Amygdala (tissue), 56 donors: ENCODE data around the gene OR1F1.
"Not testable (repeated sequence)": the region's sequence is repeated elsewhere in the genome, so short reads cannot be mapped to it uniquely, and the experiment has no call there.

Source experiments
- DNase-seq, 56 donors: peaks; one replicate each; lab custom pipeline; 2025; lab: John Stamatoyannopoulos, UW

OR1F1 gene

GRCh38 chr16:3194792-3195191 lies 6.8 kb downstream of the OR1F1 start:
- no peak for DNase-seq

DNA sequence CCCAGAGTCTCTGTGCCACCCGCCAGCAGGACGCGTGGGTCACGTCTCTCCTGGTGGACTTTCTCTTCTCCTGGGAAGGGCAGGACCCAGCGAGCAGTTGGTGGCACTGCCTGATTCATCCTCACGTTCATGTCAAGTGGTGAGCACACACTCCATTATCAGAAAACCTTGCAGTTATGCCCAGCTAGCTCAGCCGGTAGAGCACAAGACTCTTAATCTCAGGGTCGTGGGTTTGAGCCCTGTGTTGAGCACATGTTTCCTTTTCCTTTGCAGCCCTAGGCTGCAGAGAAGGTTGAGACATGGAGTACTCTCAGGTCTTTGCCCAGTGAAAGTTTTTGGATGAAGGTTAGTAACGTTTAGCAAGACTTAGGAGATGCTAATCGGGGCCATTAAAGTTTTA lies 8.0 kb downstream of the OR1F1 start:
- DNase-seq = no peak

GRCh38 chr16:3197694-3198333 lies 9.8 kb downstream of the OR1F1 start:
- not testable (repeated sequence) for DNase-seq

GRCh38 chr16:3198334-3199072 lies 10.5 kb downstream of the OR1F1 start:
- DNase-seq = no peak

DNA sequence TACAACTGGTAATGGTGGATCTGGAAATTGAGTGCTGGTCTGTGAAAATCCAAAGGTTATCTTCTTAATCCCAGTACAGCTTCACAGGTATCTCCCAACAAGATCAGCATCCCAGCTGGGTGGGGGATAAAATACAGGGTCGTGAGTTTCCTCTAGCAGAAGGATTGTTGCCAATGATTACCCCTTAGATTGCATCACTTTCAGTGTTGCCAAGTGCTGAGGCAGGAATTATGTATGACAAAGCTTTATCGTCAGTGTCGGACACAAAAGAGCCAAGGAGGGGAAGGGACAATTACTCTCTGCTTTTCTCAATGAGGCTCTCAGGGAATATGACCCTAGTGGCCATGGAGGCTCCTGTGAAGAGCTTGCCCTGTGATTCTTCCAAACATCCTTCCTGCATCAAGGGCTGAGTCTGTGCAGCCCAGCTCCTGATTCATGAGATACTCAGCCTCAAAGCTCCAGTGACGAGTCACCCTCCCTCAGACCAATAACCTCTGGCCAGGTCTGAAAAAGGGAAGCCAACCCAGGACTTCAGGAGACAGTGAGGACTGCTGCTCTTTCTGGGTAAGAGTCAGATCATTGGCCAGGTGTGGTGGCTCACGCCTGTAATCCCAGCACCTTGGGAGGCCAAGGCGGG lies 15.0 kb downstream of the OR1F1 start:
- no peak for DNase-seq

- not testable (repeated sequence) for DNase-seq
Measured at GRCh38 chr16:3205939-3206338, 17.9 kb downstream of the OR1F1 start.

DNA sequence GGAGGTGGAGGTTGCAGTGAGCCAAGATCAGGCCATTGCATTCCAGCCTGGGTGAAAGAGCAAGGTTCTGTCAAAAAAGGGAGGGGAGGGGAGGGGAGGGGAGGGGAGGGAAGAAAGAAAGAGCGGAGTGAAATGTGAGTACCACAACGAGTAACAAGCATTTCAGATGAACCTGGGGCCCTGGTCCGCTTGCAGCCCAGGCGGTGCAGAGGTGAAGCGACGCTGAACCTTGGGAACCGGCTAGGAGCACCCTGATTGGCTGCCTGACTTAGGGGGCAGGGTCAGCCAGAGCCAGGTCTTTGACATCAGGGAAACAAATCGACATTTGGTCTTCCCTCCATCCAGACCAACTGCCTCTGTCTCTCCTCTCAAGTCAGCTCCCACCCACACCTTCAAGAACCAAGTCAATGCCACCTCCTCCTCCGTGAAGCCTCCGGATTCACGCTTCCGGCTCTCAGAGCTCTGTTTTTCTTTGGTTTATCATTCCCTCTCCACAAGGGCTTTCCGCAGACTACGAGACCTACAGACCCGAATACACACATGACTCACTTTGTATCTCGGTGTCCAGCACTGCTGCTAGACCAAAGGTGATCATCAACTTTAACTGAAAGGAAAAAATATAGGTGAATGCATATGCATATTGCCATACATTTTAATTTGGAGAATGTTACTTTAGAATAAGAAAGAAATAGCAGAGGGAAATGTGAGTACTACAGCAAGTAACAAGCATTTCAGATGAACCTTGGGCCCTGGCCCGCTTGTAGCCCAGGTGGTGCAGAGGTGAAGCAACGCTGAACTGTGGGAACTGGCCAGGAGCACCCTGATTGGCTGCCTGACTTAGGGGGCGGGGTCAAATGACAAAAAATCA lies 19.3 kb downstream of the OR1F1 start:
- DNase-seq = no peak

- DNase-seq = no peak
Measured at GRCh38 chr16:3212006-3212405, 24.0 kb downstream of the OR1F1 start.

- DNase-seq = no peak
Measured at GRCh38 chr16:3212567-3212966, 24.6 kb downstream of the OR1F1 start.

DNA sequence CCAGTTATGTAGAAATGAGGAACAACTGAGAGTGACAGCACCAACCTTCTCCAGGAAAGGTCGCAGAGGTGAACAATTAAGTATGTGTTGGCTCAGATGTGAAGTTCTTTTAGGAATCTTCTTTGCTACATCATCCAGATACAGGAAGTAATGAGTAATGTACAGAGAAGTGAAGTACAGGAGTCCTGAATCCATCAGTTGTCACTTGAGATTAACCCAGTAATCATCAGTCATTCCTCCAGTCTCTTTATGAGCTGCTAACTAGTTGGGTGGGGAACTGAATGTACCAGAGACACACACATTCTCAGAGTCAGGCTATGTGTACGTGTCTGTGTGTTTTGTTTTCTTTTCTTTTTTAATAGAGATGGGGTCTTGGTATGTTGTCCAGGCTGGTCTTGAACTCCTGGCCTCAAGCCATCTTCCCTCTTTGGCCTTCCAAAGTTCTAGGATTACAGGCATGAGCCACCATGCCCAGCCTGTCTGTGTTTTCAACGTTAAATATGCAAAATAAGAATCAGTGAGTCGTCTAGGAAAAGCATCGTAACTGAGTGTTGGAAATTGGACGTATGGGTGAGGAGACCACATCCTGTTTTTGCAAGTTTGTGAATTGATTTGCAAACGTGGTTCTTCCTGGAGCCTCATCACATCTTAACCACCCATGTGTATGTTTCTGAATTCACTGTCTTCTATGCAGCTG lies 27.0 kb downstream of the OR1F1 start:
- DNase-seq = no peak

- no peak for DNase-seq
Measured at GRCh38 chr16:3215601-3216262, 27.7 kb downstream of the OR1F1 start.

DNA sequence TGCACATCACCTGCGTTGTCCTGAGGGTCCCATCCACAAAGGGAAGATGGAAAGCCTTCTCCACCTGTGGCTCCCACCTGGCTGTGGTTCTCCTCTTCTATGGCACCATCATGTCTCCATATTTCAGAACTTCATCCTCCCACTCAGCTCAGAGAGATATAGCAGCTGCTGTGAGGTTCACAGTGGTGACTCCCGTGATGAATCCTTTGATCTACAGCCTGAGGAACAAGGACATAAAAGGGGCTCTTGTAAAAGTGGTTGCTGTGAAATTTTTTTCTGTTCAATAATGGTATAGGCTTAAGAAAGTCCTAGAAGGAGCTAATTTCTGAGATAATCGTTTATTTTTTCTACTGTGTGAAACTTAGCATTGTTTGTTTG lies 28.2 kb downstream of the OR1F1 start:
- no peak for DNase-seq

- DNase-seq = no peak
Measured at GRCh38 chr16:3220839-3221238, 32.8 kb downstream of the OR1F1 start.

- no peak for DNase-seq
Measured at GRCh38 chr16:3223913-3224515, 36.0 kb downstream of the OR1F1 start.

DNA sequence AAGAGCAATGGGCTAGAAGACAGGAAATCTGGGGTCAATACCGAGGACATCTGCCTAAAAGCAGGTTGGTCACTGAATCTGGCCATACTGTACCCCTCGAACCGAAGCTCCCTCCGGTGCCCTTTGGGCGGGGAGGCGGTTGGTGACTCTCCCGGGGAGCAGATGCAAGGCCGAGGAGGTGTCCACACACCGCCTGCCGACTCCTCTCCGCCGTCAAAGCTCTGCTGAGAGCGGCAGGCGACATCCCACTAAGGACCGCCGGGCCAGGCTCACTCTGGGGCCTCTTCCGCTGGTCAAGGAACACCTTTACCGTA lies 46.5 kb downstream of the OR1F1 start:
- no peak for DNase-seq

DNA sequence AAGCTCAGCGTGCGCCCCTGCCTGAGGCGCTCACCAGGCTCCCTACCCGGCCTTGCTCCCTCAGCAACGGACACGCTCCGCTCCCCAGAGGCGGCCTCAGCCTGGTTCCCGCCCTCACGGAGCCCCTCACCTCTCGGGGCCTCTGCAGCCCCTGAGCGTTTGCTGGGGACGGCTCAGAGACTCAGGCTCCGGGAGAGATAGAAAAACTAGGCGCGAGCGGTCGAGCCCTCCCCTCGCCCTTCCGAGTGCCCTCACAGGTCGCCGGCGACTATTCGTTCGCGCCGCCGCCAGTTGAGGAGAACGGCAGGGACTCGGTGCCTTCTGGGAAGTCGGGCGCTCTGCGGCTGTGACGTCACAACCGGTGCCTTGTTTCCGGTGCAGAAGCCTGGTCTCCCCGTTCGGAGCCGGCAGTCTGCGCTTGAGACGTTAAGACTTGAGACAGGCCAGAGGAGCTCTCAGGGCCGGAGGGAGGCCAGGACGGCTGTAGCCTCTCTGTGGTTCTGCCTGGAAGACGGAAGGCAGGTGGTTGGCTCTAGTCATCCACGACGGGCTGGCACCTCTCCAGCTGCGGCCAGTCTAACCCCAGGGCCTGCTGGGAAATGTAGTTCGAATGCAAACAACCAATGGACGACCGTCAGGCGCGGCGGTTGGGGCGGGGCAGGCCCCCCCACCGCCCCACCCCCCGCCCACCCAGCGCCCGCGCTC lies 47.0 kb downstream of the OR1F1 start, which contains the start of gene ZNF200:
Gene ZNF200 (minus strand): TSS at position 302 of the 705 bp plus-strand sequence. CDS start 1,403 bp downstream, outside the sequence.
- DNase-seq = peak; percentile 71 to 98 (median 91)

DNA sequence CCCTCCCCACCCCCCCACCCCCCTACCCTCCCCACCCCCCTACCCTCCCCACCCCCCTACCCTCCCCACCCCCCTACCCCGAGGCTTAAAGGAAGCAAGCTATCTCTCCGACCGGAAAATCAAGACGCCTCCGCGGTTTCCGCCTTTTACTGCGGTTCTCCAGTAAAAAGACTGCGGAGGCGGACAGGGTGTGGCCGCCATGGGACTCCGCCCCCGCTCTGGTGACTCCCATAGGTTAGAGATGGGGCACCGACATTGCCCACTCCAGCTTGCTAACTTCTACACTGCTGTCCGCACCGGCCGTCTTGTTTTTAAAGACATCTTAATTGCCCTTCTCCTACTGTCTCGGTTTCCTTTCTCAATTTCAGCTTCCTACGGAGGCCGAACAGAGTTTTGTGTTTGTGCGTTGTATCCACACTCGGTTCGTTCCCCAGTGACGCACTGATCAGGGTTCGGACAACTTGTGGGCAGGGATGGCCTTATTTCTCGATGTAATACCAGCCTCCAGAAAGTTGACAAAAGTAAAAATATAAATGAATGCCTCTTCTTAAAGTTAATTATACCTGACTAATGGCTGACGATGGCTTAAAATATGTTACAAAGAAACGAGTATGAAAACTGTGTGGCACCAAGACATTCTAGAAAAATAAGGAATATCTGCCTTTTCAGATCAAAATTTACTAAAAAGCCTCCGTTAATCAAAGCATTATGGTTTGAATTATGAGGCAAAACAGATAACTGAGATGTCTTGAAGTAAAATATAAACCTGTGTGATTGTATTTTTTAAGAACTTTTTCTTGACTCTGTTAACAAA lies 48.1 kb downstream of the OR1F1 start:
- DNase-seq = peak in 1 of 56 donors; percentile 9

DNA sequence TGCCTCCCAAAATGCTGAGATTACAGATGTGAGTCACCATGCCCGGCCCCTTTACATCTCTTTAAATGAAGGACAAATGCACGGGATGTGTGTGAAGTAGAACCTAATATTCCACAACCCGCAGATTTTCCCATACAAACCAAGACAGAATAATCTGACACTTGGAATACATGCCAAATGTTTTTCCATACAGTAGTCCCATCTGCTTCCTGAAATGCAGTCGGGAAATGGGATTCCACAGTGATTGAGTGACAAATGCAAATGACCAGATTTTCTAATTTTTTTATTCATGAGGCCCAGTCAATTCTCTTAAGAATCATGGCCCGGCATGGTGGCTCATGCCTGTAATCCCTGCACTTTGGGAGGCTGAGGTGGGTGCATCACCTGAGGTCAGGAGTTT lies 53.8 kb downstream of the OR1F1 start:
- no peak for DNase-seq
